GM18868 (cell line): Measurements from ENCODE around the gene MRC2.
A peak's percentile ranks its signal among the peaks of the same experiment; 100 is the strongest.
"Not testable (repeated sequence)": the region's sequence is repeated elsewhere in the genome, so short reads cannot be mapped to it uniquely, and the experiment has no call there.

Experiments
- ATAC-seq: cut with Tn5 transposase; IDR thresholded peaks from one replicate; pipeline ENCODE4 v1.9.1; 2021; ENCODE audit warnings: mild to moderate bottlenecking, moderate library complexity; ENCODE audit not compliant: unreplicated experiment

Gene MRC2

DNA sequence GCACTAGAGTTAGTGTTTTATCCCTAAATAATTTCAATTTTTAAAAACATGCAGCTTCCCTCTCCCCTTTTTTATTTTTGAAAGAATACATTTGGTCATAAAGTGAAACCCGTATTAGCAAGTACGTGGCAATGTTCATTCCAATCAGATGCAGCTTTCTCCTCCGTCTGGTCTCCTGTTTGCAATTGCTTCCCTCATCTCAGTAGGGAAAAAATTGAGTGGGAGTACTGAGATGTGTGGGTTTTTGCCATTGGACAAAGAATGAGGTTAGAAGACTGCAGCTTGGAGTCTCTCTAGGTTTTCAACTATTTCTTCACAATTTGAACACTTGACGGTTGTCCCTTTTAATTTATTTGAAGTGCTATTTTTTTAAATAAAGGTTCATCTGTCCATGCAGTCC is 14.4 kb upstream of the MRC2 start:
- not testable (repeated sequence) for ATAC-seq

- no peak for ATAC-seq
Measured at GRCh38 chr17:62614142-62614541, 13.3 kb upstream of the MRC2 start.

GRCh38 chr17:62615503-62615902 is 12.0 kb upstream of the MRC2 start:
- no peak for ATAC-seq

DNA sequence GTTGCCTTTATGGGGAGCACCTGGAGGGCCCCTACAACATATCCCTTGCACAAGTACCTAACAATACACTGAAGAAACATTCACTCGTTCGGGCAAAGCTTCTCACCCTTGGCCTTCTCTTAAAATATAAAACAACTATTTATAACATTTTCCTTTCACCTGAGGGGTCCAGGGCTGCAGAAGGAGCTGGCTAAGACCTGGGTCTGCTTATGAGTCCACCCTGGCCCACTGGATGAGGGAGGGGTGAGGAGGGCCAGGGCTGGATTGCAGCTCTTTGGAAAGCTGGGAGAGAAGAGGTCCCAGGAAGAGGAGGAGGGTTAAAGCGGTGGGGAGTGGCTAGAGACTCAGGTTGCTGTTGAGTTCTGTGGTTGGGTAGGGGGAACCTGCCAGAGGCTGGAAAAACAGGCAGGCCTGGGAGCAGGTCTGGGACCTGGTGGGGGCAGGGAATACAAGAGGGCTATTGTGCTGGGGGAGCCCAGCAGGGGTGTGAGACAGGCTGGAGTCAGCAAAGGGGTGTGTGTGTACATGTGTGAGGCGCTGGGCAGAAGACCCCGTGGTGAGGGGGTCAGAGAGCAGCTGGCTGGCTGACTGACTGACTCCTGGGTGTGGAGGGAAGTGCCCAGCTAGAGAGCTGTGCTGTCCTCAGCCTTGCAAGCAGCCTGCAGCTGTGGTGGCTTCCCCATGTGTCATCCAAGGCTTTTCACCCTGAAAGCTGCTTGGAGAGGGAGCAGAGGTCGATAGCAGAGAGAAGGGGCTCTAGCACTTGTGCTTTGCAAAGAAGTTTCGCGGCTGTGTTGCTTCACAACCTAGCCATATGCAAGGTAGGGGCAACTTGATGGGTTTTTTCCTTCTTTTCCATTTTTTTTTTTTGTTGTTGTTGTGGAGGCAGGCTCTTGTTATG is 10.2 kb upstream of the MRC2 start:
- ATAC-seq = no peak

DNA sequence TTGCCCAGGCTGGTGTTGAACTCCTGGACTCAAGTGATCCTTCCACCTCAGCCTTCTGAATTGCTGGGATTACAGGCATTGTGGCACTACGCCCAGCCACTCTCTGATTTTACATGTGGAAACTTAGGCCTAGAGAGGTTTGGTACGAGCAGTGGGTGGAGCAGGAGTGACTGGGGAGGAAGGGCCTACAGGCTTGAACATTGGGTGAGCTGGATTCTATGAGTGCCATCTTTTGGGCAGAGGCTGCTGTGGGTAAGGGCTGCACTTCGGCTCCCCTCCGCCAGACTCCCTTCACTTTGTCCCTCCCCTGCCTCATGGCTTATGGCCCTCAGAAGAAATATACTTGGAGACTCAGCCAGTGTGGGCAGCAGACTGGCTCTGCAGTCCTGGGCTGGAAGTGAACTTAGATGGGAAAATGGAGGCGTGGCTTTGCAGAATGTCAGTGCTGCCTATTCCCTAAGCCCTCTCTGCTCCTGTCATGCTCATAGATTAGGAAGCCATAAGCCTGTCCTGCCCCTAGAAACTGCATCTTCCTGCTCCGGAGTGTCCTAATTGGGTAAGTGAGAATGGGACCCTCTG is 9.5 kb upstream of the MRC2 start:
- ATAC-seq = no peak

- no peak for ATAC-seq
Measured at GRCh38 chr17:62618647-62619416, 8.6 kb upstream of the MRC2 start.

- no peak for ATAC-seq
Measured at GRCh38 chr17:62619417-62620155, 7.9 kb upstream of the MRC2 start.

DNA sequence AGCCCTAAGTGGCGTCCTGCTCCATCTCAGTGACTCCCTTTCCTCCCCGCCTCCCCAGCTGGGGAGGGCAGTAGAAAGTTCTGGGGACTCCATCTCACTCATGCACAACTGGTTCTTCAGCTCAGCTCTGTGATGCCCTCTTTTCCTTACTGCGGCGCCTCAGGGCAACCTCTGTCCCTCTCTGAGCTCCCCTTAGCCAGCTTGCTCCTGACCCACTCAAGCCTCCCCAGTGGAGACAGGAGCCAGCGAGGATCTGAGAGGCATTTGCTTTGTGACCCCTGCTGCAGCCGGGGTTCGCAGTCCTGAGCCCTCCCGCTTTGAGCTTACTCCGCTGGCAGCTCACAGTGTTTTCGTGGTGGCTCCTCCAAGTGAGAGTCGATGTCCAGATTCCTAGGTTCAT is 6.2 kb upstream of the MRC2 start:
- ATAC-seq = no peak

DNA sequence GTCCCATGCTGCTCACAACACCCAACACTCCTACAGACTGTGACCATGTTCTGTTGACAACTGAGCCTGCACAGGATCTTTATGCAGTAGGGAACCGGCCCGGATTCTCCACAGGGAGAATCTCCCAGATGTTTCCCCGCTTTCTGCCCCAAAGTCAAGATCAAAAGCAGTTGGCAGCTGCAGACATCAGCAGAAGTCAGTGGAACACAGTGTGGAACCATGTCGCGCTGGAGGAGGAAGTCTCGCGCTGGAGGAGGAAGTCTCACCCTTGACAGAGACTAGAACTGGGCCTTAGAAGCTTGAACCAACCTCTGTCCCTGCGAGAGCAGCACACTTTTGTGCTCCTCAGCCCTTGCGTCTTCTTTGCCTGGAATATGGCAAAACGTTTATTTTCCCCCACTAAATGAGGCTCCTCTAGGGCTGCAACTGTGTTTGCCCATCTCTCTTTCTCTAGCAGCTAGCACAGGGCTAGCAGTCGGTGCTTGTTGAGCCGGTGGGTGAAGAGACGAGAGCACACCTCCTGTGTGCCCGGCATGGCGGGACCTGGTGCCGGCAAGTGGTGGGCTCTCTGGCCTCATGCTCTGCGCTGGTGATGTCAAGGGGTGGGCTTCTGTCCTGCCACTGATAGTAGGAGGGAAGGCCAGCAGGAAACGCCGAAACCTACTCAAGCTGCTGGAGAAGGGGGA is 2.1 kb upstream of the MRC2 start:
- ATAC-seq = no peak

GRCh38 chr17:62625870-62626200 is 1.6 kb upstream of the MRC2 start:
- ATAC-seq = no peak

DNA sequence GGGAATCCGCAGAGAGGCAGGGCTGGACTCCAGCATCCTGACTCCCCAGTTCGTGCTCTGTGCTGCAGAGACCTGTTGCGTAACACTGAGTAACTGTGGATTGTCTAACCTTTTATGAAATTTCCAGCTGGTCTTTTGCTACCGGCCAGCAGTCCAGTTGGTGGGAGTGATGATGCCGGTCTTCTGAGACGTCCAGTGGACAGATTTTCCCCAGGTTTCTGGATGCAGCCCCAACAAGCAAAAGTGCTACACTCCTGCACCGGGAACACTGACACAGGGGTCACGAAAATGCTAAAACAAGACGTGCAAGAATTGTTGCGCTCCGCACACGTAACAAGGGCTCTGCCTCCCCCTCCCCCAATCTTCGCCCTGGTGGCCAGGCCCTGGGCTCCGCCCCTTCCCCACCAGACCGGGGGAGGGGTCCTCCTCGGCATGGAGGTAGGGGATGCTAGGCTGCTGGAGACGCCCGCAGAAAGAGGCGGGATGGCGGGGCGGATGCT is 701 bp upstream of the MRC2 start:
- no peak for ATAC-seq

DNA sequence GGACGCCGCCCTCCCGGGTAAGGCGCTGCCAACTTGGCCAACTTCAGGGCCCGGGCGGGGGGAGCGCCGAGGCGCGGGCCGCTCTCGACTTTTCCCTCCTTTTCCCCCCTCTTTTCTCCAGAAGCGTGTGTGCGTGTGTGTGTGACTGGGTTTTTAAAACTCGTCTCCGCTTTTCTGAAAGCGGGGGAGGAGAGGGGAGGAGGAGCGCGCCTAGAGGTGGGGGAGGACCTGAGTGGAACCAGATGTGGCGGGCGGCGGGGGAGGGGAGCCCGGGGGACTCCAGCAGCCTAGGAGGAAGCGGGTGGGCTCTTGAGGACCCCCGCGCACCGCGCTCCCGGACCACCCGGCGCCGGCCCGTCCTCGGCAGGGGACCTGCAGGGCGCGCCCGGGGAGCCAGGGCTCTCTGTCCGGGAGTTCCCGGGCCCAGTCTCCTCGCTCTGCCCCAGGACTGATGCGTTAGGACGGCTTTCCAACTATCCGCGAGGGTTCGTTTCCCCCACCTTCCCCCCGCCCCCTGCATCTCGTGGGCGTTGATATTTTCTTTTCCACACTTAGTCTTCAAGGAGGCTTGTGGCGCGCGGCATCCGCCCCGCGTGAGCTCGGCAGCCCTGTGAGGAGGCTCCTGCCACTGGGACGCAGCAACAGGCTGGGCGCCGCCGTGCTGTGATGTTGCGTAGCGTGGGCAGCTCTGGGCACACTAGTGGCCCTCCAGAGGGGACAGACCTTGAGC is 599 bp downstream of the MRC2 start:
- ATAC-seq = peak; percentile 40

DNA sequence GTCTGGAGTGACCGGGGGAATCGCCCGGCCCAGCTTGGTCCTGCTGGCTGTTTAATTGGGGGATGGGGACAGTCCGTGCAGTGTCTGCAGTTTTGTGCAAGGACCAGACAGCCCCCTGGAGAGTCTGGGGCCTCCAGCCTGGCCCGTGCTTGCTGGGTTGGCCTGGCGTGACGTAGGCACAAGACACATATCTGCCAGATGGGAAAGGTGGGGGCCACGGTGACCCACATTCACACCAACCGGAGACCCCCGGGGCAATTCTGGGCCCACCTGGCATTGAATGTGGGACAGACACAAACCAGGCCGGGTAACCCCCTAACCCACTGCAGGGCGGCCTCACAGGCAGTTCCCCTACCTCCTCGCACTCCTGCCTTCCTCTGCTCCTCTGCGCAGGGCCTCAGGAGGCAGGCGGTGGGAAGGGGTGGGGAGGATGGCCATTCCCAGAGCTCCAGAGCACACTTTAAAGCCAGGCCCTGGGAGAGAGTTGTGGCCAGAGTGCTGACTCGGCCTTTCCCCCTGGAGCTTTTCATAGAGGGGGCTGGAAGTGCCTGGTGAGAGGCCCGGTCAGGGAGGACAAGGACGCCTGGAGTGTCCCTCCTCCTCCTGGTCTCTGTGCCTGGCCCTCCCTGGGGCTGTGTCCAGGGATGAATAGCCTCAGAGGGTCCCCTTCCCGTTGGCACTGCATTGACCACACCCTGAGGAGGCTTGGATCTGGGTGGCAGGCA is 1.5 kb downstream of the MRC2 start:
- ATAC-seq = no peak

DNA sequence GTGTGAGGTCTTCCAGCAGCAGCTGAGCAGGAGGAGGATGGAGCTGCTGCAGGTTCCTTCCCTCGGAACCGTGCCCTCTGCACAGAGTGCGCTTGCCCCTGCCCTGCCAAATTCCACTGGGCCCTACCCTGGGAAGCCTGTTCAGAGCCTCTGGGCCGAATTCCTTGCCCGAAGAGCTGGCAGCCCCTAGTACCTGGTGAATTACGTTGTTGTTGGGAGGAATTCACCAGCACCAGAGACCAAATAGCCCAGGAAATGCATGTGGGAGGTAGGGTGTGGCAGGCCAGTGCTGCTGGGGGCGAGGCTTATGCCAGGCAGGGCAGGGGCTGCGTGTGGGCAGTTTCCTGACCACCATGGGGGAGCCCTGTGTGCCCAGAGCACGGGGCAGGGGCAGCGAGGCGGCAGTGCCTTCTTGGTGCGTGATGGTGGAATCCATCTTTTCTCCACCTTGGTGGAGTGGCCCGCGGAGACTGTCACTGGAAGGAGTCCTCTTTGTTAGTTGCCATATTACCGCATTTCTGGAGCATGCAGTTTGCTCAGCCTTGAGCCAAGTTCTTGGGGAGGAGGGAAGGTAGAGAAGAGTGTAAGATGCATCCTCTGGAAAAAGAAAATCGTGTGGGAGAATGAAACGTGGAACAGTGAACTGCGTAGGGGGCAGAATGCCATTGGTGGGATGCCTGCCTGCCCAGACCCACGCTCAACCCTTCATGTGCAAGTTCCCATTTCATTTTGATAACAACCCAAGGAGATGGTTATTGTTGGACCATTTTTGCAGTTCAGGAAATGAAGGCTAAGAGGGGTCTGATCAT is 2.3 kb downstream of the MRC2 start:
- ATAC-seq = no peak

DNA sequence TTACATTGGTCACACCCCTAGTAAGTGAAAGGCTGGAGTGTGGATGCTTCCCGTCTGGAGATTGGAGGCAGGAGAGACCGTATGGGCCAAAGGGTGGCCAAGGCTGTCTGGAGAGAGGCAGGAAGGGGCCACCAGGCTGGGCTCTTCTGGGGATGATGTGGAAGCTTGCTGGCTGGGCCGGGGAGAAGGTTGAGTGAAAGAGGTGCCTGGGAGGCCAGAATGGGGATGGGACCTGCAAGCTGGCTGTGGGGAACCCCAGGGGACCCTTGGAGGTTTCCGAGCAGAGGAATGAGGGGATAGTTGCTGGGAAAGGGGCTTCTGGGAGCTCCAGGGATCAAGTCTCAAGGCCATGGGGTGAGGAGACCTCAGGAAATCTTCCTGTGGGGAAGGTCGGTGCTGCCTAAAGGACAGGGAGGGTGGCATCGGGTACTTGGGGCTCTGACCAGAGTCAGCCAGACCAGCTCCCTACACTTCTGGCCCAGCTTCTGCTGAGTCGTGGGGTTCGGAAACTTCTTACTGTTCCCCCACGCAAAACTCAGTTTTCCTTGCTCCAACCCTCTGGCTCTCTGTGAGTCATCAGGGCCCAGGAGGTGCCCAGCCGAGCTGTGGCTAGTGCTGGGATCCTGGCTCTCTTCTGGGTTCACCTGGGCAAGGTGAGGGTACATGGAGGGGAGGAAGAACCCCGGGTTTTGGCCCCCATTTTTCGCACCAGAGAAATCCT is 3.1 kb downstream of the MRC2 start:
- no peak for ATAC-seq

GRCh38 chr17:62631086-62631935 is 3.8 kb downstream of the MRC2 start:
- ATAC-seq = no peak
